Right atrium auricular region (tissue), 2 donors: Measurements from ENCODE around the gene KEL. TPM values are rescaled to one million over a fixed set of nuclear protein-coding genes. Genes with fewer than 3 reads are reported as not detected.

ENCODE experiments used
- DNase-seq: peaks from one replicate; pipeline ENCODE4 v3.0.0-alpha.2; 2019; ENCODE audit warnings: low spot score
- H3K27ac ChIP-seq, 2 donors: fragments of 200-600 bp; sonication (generic); 1 replicate in 1 of 2; 2 replicates in 1 of 2; pipeline ENCODE4 v1.5.1; 2016 to 2019
- H3K27me3 ChIP-seq, 2 donors: fragments of 200-600 bp; sonication (generic); one replicate each; pipeline versions ENCODE4 v1.5.1 to v1.6.0; 2017 to 2019
- H3K36me3 ChIP-seq: fragments of 200-600 bp; sonication (generic); one replicate; pipeline ENCODE4 v1.5.1; 2016
- H3K4me1 ChIP-seq, 2 donors: fragments of 200-600 bp; sonication (generic); one replicate each; pipeline versions ENCODE4 v1.5.1 to v1.6.0; 2017 to 2019
- H3K4me3 ChIP-seq, 2 donors: fragments of 200-600 bp; sonication (generic); 1 replicate in 1 of 2; 2 replicates in 1 of 2; pipeline ENCODE4 v1.5.1; 2017 to 2019; ENCODE audit warnings: mild to moderate bottlenecking in 1 of 2, moderate library complexity in 1 of 2
- H3K9me3 ChIP-seq, 2 donors: fragments of 200-600 bp; sonication (generic); one replicate each; pipeline ENCODE4 v1.5.1; 2019
- CTCF ChIP-seq, 2 donors: fragments of 200-600 bp; sonication (generic); IDR thresholded peaks; one replicate each; pipeline ENCODE4 v1.5.1; 2019; ENCODE audit warnings: antibody characterized with exemption in 2 of 2
- total RNA-seq, 2 donors: library from RNA; depleted of rRNA; stranded (reverse); fragments of >200 nt; gene quantifications; one replicate each; pipeline ENCODE4 v1.1.0, GENCODE V29; 2016

Gene KEL
- total RNA-seq, 2 donors from 2014 or later: 0.12 TPM; not detected in 1

- TF ChIP-seq CTCF (IDR thresholded peaks at IDR 0.05): no peak
- no peaks in the 10 kb centered on the region for H3K36me3 ChIP-seq
- DNase-seq: no peak
- H3K27me3 ChIP-seq: no peaks in the 10 kb centered on the region
- no peak overlapping the region for H3K27ac ChIP-seq
- no peaks in the 10 kb centered on the region for H3K9me3 ChIP-seq
- no peaks in the 10 kb centered on the region for H3K4me1 ChIP-seq
- H3K4me3 ChIP-seq: no peak overlapping the region
Observed at GRCh38 chr7:142948603-142949002, 13.6 kb downstream of the KEL start.

GRCh38 chr7:142945001-142945400 is 17.2 kb downstream of the KEL start:
- no peak for DNase-seq
- no peaks in the 10 kb centered on the region for H3K36me3 ChIP-seq
- no peak overlapping the region for H3K4me3 ChIP-seq
- H3K4me1 ChIP-seq: peaks cover 0 to 7% of the 10 kb centered on the region in 2 donors
- no peak for TF ChIP-seq CTCF (IDR thresholded peaks at IDR 0.05)
- H3K27ac ChIP-seq: no peak overlapping the region
- no peaks in the 10 kb centered on the region for H3K27me3 ChIP-seq
- no peaks in the 10 kb centered on the region for H3K9me3 ChIP-seq

GRCh38 chr7:142943706-142944268 is 18.4 kb downstream of the KEL start:
- no peaks in the 10 kb centered on the region for H3K9me3 ChIP-seq
- H3K27me3 ChIP-seq: no peaks in the 10 kb centered on the region
- no peak for DNase-seq
- H3K36me3 ChIP-seq: no peaks in the 10 kb centered on the region
- no peak overlapping the region for H3K4me3 ChIP-seq
- H3K27ac ChIP-seq: no peak overlapping the region
- peaks cover 0 to 7% of the 10 kb centered on the region in 2 donors for H3K4me1 ChIP-seq
- TF ChIP-seq CTCF (IDR thresholded peaks at IDR 0.05): no peak

- Histone ChIP-seq H3K4me1 (peaks cover 0 to 7% of the 10 kb centered on the region in 2 donors), H3K9me3 (no peaks in the 10 kb centered on the region), H3K4me3 (no peak overlapping the region), H3K27ac (no peak overlapping the region), H3K27me3 (no peaks in the 10 kb centered on the region), H3K36me3 (no peaks in the 10 kb centered on the region)
- DNase-seq: no peak
- no peak for TF ChIP-seq CTCF (IDR thresholded peaks at IDR 0.05)
Observed at GRCh38 chr7:142942746-142943145, 19.4 kb downstream of the KEL start.

- no peak overlapping the region for H3K4me3 ChIP-seq
- peaks cover 0 to 7% of the 10 kb centered on the region in 2 donors for H3K4me1 ChIP-seq
- no peak for DNase-seq
- H3K9me3 ChIP-seq: no peaks in the 10 kb centered on the region
- TF ChIP-seq CTCF (IDR thresholded peaks at IDR 0.05): no peak
- no peaks in the 10 kb centered on the region for H3K36me3 ChIP-seq
- no peaks in the 10 kb centered on the region for H3K27me3 ChIP-seq
- H3K27ac ChIP-seq: no peak overlapping the region
Observed at GRCh38 chr7:142941541-142941940, 20.6 kb downstream of the KEL start.

GRCh38 chr7:142940966-142941535 is 21.1 kb downstream of the KEL start:
- no peak for DNase-seq

More at GRCh38 chr7:142940966-142941535, 21.1 kb downstream of the KEL start:
- Histone ChIP-seq H3K27ac (no peak overlapping the region), H3K4me1 (peaks cover 0 to 7% of the 10 kb centered on the region in 2 donors), H3K27me3 (no peaks in the 10 kb centered on the region), H3K9me3 (no peaks in the 10 kb centered on the region), H3K36me3 (no peaks in the 10 kb centered on the region), H3K4me3 (no peak overlapping the region)
- no peak for TF ChIP-seq CTCF (IDR thresholded peaks at IDR 0.05)
